ENCODE results near the gene HIVEP3.

GRCh38 chr1:41719128-41719527, 199.6 kb downstream of the HIVEP3 start:
- TF ChIP-seq POLR2A (IDR thresholded peaks at IDR 0.05; ENCODE audit: low read depth, low read length) = no peak
- no peak for TF ChIP-seq POLR2AphosphoS5 (IDR thresholded peaks at IDR 0.05; ENCODE audit: low read depth, low read length)
- no peak for TF ChIP-seq TAF1 (IDR thresholded peaks at IDR 0.05; ENCODE audit: low read depth, low read length)
- peak; percentile 41; the same call in 1 of the 2 replicates for TF ChIP-seq SPI1 (IDR thresholded peaks at IDR 0.05; ENCODE audit: low read depth, low read length)

Data from GM12891 (cell line).